GM21723 (cell line): ENCODE results near the gene AKIRIN1.
"Not testable (repeated sequence)": the region's sequence is repeated elsewhere in the genome, so short reads cannot be mapped to it uniquely, and the experiment has no call there.

Experiments
- ATAC-seq: cut with Tn5 transposase; IDR thresholded peaks from one replicate; pipeline ENCODE4 v1.9.1; 2021; ENCODE audit warnings: mild to moderate bottlenecking, moderate library complexity; ENCODE audit not compliant: unreplicated experiment

AKIRIN1 gene

DNA sequence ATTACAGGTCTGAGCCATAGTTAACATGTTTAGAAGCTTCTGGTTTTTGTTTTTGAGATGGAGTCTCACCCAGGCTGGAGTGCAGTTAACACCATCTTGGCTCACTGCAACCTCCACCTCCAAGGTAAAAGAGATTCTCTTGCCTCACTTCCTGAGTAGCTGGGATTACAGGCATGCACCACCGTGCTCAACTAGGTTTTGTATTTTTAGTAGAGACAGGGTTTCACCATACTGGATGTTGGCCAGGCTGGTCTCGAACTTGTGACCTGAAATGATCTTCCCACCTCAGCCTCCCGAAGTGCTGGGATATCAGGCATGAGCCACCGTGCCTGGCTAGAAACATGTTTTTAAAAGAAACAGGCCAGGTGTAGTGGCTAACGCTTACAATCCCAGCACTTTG lies 45.6 kb downstream of the AKIRIN1 start:
- no peak for ATAC-seq

DNA sequence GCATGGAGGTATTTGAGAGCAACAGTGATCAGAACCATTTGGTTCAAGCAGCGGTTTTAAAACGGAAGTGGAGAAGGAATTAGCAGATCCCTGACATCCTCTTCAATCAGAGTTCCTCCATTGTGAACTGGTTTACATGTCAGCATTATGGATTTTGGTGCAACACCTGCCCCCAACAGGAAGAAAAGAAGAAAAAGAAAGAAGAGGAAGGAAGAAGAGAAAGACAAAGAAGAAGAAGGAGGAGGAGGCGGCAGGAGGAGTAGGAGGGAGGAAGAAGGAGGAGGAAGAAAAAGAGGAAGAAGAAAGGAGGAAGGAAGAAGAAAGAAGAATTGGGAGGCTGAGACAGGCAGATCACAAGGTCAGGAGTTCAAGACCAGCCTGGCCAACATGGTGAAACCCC lies 52.4 kb downstream of the AKIRIN1 start:
- ATAC-seq = no peak

DNA sequence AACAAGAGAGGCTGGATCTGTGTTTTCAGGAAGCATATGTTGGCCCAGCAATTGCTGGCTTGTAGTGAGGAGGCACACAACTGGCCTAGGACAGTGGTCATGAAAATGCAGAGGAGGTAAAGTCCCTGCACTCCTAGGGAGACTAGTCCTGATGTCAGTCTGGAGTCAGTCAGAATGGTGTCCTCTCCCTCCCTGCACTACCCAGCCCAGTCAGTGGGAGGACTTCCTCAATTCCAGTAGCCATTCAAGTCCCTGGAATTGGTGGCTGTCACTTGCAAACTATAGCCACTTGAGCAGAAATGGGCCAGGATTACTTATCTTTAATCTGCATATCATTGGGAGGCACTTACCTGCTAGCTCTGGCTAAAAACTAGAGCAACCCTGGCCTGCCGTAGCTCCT lies 53.7 kb downstream of the AKIRIN1 start:
- ATAC-seq = no peak

DNA sequence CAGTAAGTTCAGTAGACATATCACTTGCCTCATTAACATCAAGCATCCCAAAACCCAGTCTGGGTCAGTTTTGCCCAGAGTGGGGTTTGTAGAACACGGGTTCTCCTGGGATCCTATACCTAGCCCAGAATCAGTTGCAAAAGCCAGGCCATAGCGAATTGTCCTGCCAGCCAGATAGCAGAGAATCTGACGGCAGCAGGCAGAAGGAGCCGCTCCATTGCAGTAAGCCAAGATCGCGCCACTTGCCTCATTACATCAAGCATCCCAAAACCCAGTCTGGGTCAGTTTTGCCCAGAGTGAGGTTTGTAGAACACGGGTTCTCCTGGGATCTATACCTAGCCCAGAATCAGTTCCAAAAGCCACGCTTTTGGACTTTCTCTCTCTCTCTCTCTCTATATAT lies 54.2 kb downstream of the AKIRIN1 start:
- no peak for ATAC-seq

DNA sequence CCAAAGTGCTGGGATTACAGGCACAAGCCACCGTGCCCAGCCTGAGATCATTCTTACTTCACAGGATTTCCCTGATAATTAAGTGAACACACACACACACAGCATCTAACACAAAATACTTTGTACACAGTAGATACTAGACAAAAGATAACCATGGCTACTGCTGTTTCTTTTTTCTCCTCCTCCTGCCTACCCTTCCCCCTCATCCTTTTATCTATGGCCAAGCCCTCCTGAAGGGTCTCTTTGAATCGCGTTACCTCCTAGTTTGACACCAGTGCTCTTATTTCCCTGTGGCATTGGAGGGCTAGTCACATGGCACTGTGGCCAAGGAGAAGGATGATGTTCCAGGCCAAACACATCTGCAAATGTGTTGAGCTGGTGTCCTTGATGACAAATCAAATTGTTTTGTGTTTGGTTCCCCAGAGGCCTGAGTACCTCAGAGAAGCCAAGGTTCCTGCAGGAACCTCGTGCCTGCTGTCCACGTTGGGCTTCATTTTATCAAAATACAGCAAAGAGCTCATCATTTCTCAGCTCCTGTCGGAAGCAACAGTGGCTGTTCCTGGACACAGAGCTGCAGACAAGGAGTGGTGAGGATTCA lies 55.6 kb downstream of the AKIRIN1 start:
- ATAC-seq = no peak

DNA sequence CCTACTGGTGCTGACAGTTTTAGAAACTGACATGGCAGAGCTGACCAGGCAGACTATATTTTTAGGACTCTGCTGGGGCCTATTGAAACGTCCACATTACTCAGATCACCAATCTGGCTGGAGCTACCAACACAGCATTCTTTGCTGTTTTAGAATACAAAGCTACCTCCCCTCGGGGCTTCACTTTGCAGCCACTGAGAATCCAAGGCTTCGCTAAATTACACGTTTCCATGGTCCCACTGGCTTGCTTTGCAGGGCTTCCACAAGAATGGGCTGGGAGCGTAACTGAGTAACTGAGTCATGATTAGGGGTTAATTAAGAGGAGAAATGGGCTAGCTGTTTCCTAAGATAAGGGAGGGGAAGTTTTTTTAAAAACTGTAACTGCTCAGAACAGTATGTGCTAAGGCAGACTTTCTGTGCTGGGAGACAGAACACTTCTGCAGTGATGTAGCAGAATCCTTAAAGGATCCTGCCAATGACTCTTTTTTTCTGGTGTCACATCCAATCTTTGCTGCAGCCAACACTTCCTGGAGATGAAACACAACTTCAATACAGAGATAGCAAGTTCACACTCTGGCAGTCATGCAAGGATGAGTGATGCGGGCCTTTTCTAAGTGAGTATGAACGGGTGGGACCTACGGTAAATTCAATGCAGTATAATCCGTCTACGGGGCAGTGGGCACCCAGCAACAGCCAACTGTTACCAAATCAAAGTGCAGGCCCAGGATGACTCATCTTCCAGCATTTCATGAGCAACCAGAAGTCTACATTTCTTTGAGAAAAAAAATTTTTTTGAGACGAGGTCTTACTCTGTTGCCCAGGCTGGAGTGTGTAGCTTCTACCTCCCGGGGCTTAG lies 56.5 kb downstream of the AKIRIN1 start:
- ATAC-seq = no peak

DNA sequence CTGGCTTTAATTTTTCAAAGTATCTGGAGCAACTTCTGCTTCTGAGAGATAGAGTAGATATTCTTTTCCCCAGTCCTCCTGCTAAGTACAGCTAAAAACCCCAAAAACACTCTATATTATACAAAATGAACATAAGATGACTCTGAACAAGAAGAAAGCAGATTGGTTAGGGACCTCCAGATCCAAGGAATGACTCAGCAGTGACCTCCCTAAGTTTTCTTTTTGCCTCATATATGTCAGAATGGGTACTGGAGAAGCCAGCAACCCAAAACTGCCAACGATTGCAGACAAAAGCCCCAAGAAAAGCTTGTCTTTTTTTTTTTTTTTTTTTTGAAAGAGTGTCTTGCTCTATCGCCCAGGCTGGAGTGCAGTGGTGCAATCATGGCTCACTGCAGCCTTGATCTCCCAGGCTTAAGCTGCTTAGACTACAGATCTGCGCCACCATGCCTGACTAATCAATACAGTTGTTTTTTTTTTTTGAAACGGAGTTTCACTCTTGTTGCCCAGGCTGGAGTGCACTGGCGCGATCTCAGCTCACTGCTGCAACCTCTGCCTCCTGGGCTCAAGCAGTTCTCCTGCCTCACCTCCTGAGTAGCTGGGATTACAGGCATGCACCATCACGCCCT lies 57.8 kb downstream of the AKIRIN1 start:
- ATAC-seq = no peak

DNA sequence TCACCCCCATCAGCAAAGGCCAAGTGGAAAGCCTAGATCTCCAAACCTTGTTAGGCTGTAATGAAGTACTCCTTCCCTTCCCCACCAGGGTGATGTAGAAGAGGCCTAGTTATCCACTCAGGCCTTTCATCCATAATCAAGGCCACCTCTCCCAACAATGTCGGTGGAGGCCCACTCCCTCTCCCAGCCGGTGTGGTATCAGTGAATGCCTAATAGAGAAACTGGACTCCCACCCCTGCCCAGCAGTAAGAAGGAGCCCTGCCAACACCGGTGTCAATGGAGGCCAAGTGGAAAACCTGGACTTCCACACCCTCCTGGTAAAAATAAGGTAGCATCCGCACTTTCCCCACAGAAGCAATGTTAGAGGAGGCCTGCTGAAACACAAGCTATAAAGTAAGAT lies 58.9 kb downstream of the AKIRIN1 start:
- ATAC-seq = no peak

DNA sequence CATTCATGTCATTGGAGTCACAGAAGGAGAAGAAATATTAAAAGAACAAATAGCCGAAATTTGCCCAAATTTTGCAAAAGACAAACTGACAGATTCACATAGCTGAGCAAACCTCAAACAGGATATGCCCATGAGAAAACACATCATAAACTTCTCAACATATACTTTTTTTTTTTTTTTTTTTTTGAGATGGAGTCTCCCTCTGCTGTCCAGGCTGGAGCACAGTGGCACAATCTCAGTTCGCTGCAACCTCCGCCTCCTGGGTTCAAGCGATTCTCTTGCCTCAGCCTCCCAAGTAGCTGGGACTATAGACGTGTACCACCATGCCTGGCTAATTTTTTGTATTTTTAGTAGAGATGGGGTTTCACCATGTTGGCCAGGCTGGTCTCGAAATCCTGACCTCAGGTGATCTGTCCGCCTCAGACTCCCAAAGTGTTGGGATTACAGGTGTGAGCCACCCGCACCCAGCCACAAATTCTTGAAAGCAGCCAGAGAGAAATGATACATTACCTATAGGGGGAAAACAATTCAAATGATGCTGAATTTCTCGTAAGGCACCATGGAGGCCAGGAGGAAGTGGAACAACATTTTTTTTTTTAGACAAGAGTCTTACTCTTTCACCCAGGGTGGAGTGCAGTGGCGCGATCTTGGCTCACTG lies 60.2 kb downstream of the AKIRIN1 start:
- ATAC-seq = not testable (repeated sequence)

DNA sequence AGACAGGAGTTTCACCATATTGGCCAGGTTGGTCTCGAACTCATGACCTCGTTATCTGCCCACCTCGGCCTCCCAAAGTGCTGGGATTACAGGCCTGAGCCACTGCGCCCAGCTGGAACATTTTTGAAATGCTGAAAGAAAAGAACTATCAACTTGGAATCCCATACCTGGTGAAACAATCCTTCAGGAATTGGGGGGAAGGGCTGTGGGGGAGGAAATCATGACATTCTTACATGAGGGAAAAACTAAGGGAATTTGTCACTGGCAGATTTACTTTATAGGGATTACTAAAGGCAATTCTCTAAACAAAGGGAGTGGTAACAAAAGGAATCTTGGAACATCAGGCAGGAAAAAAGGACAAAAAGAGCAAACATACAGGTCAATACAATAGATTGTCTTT lies 60.9 kb downstream of the AKIRIN1 start:
- ATAC-seq = no peak

DNA sequence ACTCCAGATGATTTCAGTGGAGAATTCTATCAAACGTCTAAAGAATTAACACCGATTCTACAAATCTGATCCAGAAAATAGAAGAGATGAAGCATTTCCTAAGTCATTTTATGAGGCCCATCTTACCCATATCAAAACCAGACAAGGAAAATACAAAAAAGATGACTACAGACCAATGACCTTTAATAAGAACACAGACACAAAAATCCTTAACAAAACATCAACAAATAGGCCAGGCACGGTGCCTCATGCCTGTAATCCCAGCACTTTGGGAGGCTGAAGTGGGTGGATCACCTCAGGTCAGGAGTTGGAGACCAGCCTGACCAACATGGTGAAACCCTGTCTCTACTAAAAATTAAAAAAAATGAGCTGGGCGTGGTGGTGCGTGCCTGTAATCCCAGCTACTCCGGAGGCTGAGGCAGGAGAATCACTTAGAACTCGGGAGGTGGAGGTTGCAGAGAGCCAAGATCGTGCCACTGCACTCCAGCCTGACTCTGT lies 64.2 kb downstream of the AKIRIN1 start:
- ATAC-seq = not testable (repeated sequence)
